HuH-7.5 (cell line): ENCODE measurements around the gene MICA.
"Not testable (repeated sequence)": the region's sequence is repeated elsewhere in the genome, so short reads cannot be mapped to it uniquely, and the experiment has no call there.

Experiments
- DNase-seq: peaks from one replicate; pipeline ENCODE4 v3.0.0; 2011; ENCODE audit warnings: low spot score

MICA gene

DNA sequence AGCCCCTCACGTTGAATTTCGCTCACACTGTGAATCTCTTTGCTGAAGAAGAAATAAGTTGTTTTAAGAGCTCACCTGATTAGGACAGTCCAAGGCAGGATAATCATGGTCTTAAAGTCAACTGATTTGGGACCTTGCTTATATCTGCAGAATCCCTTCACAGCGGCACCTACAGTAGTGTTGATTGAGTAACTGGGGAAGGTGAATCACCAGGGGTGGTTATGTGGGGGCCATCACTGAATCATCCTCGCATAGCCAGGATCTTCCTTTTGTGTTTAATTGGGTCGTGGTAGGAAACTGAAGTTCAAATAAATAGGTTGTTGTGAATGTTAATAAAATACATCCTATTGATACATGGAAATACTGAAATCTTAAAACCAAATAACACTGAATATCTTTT, 20.2 kb upstream of the MICA start:
- no peak for DNase-seq

GRCh38 chr6:31385041-31385440, 18.4 kb upstream of the MICA start:
- no peak for DNase-seq

GRCh38 chr6:31386099-31386498, 17.3 kb upstream of the MICA start:
- DNase-seq = no peak

DNA sequence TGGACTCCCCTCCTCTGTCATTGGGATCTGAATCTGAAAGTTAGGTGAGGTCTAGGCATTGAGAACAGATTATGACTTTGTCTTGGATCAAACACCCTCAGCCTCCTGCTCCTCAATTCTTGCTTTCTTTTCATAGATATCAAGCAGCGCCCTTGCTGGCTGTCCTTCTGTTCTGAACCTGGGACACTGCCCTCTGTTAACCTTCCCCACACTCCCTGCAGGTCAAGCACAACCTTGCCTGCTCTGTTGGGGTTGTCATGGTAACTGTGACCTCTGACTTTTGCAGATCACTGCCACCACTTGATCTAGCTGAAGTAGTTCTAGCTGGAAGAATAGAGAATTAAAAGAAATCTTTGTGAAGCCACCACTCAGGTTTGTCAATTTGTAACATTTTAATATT, 16.4 kb upstream of the MICA start:
- no peak for DNase-seq

DNA sequence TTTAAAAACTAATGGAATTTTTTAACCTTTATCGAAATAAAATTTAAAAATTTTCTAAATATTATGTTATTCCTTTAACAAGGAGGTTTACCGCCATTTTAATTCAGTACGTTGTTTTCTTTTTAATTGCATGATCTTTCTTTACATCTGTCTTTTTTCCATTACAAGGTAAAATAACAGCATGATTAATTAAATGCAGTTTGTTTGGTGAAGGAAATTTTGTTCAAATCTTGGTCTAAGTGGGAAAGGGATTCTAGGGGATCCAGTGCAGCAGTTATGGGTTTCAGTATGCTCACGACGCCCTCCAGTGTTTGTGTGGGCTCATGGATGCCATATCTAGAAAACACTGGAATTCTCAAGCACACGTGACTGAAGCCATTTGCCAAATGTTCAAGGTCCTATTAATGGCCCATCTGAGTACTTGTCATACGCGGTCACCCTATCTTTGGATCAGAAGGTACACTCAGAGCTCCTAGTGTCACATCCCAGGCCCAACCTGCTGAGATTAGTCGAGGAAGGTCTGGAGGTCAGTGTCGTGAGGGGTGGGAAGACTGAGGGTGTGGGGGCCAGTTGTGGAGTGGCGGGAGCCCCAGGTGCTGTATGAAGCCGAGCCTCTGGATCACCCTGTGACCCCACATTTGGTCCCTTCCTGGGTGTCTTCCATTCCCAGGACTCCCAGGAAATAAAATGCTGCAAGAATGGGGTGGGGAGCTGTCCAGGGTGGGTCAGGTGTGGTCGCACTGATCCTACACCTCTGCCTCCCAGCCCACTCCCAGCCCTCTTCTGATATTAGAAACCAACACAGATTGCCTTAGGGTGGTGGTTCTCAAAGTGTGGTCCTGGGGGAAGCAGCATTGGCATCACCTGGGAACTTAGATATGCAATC, 14.2 kb upstream of the MICA start:
- DNase-seq = not testable (repeated sequence)

GRCh38 chr6:31389802-31390132, 13.6 kb upstream of the MICA start:
- DNase-seq = not testable (repeated sequence)

- DNase-seq = no peak
Measured at GRCh38 chr6:31393932-31394331, 9.5 kb upstream of the MICA start.

DNA sequence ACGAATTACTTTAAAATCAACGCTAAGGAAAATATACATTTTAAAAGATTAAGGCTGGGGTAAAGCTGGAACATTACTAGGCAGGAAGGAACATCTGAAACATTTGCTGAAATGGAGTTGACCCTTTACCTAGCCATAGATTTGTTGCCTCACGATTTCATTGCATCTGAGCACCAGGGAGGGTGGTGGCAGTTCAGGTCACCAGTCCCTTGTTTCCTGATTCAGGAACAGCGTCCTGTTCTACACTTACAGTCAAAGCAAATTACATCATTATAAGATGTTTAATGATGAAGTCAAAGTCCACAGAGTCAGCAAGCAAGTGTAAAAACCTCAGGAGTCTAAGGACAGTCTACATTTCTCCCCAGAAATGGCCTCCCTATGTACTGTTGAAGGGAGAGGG, 9.0 kb upstream of the MICA start:
- DNase-seq = no peak

DNA sequence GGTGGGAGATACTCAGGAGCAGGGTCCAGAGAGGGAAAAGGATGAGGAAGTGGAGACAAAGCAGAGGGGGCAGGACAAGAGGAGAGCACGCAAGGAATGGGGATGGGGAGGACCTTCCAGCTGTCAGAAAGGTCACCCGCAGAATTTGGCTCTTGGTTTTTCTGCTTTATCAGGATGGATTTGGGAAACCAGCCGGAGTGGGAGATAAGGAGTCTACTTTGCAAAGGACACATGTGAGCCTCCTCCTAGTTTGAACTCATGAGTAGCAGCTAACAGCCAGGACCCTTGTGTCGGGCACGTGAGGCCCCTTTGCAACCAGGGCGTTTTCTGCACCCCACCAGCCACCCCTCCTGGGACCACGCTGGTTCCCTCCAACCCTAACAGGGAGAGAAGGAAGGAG, 7.6 kb upstream of the MICA start:
- DNase-seq = no peak

DNA sequence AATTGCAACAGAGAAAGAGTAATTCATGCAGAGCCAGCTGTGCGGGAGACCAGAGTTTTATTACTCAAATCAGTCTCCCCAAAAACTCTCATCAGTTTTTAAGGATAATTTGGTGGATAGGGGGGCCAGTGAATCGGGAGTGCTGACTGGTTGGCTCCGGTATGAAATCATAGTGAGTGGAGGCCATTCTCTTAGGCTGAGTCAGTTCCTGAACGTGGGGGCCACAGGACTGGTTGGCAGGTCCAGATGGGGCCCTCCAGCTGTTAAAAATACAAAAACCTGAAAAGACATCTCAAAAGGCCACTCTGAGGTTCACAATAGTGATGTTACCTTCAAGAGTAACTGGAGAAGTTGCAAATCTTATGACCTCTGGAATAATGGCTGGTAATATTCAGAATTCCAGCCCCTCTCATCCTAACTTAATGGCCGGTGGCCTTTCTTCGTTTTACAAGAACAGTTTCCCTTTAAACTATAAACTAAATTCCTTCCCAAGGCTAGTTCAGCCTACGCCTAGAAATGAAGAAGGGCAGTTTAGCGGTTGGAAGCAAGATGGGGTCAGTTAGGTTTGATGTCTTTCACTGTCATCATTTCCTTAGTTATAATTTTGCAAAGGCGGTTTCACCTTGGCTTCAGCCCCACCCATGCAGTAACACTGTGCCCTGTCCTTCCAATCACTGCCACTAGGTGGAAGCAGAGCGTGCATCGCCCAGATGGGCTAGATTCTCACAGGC, 6.8 kb upstream of the MICA start:
- peak; percentile 29 for DNase-seq

DNA sequence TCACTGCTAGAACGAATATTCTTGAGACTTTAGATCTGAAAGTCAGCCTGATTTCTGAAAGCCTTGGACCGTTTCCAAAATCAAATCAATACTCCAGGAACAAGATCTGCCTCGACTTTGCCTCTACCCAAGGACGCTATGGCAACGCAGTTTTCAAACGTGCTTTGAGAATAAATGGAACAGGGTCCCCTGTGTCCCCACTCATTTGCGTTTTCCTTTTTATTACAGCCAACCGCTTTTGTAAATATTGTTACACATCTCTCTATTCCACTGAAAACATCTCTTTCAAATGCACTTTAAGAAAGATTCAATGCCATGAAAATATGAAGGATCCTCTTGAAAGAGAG, 6.3 kb upstream of the MICA start:
- DNase-seq = not testable (repeated sequence)

DNA sequence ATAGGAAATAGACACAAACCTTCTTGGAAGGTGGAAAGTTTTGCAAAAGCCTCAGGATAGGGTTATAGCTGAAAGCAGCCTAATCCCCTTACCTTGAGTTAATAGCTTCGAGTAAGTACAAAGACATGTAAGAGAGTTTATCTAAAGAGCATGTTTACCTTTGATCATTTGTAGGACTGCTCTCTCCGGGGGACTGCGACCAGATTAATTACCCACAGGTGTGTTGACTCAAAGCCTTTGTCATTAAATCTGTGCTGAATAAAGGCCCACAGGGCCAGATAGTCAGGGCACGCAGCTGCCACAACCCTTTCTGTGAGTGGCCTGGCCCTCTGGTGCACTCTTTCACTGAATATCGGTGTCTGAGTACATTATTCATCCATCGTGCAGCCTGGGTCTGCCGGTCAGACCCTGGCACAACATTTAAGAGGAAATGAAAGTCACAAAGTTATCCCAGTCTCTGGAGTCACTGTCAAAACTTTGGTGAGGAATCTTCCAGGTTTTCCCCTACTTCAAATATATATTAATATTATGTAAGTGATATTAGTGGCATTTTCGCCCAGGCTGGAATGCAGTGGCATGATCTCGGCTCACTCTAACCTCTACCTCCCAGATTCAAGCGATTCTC, 5.4 kb upstream of the MICA start:
- DNase-seq = no peak

GRCh38 chr6:31399589-31400466, 3.6 kb upstream of the MICA start:
- peak; percentile 31 for DNase-seq

GRCh38 chr6:31400467-31401289, 2.7 kb upstream of the MICA start:
- no peak for DNase-seq

DNA sequence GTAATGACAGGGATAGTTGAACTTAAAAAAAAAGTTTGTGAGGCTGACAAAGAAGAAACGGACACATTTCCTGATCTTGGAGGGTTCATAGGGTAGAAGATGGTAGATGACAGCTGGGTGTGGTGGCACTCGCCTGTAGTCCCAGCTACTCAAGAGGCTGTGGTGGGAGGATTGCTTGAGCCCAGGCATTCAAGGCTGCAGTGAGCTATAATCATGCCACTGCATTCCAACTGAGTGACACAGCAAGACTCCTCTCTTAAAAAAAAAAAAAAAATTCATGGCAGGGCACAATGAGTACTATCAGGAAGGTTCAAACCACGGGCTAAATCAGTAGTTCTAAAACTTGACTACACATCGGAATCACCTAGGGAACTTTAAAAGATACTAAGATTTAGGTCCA, 2.0 kb upstream of the MICA start:
- DNase-seq = no peak

GRCh38 chr6:31402324-31403282, 792 bp upstream of the MICA start:
- DNase-seq = no peak

GRCh38 chr6:31404061-31404364, 618 bp downstream of the MICA start:
- DNase-seq = not testable (repeated sequence)

DNA sequence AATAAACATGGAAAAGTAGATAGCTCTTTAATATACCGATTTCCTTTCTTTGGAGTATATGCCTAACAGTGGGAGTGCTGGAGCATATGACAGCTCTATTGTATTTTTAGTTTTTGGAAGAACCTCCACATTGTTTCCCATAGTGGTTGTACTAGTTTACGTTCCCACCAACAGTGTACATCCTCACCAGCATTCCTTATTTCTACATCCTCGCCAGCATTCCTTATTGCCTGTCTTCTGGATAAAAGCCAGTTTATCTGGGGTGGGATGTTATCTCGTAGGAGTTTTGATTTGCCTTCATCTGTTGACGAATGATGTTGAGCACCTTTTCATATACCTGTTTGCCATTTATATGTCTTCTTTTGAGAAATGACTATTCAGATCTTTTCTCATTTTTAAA, 2.6 kb downstream of the MICA start:
- no peak for DNase-seq

DNA sequence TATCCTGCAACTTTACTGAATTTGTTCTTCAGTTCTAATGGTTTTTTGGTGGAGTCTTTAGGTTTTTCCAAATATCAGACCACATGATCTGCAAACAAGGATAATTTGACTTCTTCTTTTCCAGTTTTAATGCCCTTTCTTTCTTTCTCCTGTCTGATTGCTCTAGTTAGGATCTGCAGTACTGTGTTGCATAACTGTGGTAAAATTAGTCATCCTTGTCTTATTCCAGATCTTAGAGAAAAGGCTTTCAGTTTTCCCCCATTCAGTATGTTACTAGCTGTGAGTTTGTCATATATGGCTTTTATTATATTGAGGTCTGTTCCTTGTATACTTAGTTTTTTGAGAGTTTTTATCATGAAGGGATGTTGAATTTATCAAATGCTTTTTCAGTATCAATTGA, 4.3 kb downstream of the MICA start:
- DNase-seq = no peak

DNA sequence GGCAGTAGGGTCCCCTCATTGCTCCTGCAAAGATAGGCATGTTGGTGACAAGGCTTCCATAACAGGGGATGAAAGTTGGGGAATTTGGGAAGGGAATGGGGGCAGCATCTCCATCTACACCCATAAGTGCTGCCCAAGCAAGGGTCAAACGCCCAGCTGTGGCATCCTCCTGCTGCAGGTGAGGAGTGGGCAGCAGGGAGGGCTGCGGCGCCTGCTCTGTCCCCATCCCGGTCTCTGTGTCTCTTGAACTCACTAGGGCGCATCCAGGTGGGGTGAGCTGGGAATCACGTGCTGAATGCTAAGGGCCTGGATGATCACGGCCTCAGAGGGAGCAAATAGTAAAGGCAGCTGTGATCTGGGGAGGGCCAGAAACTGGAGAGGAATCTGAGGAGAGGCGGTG, 9.1 kb downstream of the MICA start:
- no peak for DNase-seq
